Tibial artery (tissue), 4 donors: ENCODE measurements around the gene ZNF830.

Experiments
- DNase-seq, 2 donors: peaks; one replicate each; pipeline ENCODE4 v3.0.0-alpha.2; 2019
- H3K27ac ChIP-seq, 2 donors: fragments of 200-600 bp; sonication (generic) in 1 of 2; 1 replicate in 1 of 2; 2 replicates in 1 of 2; pipeline ENCODE4 v1.5.1; 2018 to 2019; ENCODE audit warnings: mild to moderate bottlenecking in 1 of 2
- H3K27me3 ChIP-seq, 2 donors: fragments of 200-600 bp; sonication (generic) in 1 of 2; one replicate each; pipeline versions ENCODE4 v1.5.1 to v1.6.0; 2016 to 2019
- H3K36me3 ChIP-seq, 3 donors: fragments of 200-600 bp; sonication (generic) in 2 of 3; one replicate each; pipeline ENCODE4 v1.5.1; 2016 to 2019; ENCODE audit warnings: mild to moderate bottlenecking in 2 of 3
- H3K4me1 ChIP-seq, 4 donors: fragments of 200-600 bp; sonication (generic) in 2 of 4; 1 replicate in 3 of 4; 2 replicates in 1 of 4; pipeline ENCODE4 v1.5.1; 2016 to 2019
- H3K4me3 ChIP-seq, 2 donors: fragments of 200-600 bp; sonication (generic) in 1 of 2; 1 replicate in 1 of 2; 2 replicates in 1 of 2; pipeline ENCODE4 v1.5.1; 2018 to 2019; ENCODE audit warnings: mild to moderate bottlenecking in 2 of 2
- H3K9me3 ChIP-seq, 3 donors: fragments of 200-600 bp; sonication (generic) in 1 of 3; one replicate each; pipeline ENCODE4 v1.5.1; 2016 to 2019
- intact Hi-C: fragments of 100-400 bp; cut with DNase I; formaldehyde crosslinking; loops from one replicate; pipeline ENCODE4 v1.15.0; 2023; ENCODE audit warnings: low total_unique reads
- TF ChIP-seq, protein P1 (sequence below), 2 experiments: fragments of 200-600 bp in 1 of 2; fragments of 450-650 bp in 1 of 2; IDR thresholded peaks; one replicate each; pipeline ENCODE4 v1.5.1; 2017 to 2019; ENCODE audit warnings: antibody characterized with exemption in 2 of 2, mild to moderate bottlenecking in 1 of 2, moderate library complexity in 1 of 2

Gene ZNF830

DNA sequence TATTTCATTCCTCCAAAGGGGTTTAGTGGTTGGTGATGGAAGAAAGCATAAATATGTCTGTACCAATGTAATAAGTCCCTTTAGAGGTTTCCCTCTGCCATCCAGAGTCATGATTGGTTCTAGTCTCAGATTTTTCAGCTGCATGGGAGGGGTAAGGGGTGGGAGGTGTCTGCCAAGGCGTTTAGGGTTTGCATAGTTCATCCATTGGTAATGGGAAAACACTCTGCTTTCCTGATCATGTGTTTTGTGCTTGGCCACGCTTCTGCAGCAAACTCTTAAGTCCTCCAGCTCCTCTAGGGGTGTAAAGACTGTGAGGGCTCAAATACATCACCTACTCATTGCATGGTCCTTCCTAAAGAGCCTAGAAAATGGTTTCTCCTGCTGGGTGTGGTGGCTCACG is 48.8 kb downstream of the ZNF830 start:
- H3K9me3 ChIP-seq: no peaks in the 10 kb centered on the region
- no peak overlapping the region for H3K27ac ChIP-seq
- H3K4me3 ChIP-seq: no peak overlapping the region
- H3K4me1 ChIP-seq: no peaks in the 10 kb centered on the region
- peaks cover 20 to 78% (median 54%) of the 10 kb centered on the region in 3 donors for H3K36me3 ChIP-seq
- TF ChIP-seq, protein P1, sequence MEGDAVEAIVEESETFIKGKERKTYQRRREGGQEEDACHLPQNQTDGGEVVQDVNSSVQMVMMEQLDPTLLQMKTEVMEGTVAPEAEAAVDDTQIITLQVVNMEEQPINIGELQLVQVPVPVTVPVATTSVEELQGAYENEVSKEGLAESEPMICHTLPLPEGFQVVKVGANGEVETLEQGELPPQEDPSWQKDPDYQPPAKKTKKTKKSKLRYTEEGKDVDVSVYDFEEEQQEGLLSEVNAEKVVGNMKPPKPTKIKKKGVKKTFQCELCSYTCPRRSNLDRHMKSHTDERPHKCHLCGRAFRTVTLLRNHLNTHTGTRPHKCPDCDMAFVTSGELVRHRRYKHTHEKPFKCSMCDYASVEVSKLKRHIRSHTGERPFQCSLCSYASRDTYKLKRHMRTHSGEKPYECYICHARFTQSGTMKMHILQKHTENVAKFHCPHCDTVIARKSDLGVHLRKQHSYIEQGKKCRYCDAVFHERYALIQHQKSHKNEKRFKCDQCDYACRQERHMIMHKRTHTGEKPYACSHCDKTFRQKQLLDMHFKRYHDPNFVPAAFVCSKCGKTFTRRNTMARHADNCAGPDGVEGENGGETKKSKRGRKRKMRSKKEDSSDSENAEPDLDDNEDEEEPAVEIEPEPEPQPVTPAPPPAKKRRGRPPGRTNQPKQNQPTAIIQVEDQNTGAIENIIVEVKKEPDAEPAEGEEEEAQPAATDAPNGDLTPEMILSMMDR (IDR thresholded peaks at IDR 0.05): no peak
- no peaks in the 10 kb centered on the region for H3K27me3 ChIP-seq
- no peak for DNase-seq
- intact Hi-C loops: no loop called here

DNA sequence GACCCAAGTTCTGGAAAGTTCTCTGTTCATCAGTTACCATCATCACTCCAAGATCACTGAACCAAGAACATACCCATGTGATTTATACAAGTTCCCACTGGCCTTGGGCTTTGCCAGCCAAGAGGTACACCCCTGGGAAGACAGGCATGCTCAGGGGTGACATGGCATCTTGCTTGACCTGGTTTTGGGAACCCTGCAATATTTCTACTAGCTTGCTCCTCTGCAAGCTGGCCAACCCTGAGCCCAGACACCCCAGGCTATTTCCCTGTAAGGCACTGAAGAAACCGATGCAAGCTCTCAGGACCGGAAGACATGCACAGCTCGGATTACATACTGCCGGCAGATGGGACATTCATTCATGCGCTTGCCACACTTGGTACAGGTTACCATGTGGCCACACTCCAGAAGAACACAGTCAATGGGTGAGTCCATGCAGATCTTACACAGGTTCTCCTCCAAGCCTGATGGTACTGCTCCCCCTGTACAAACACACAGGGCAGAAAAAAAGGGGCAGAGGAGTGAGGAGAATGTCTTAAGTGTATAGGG is 50.4 kb downstream of the ZNF830 start:
- intact Hi-C loops: no loop called here
- H3K4me1 ChIP-seq: no peaks in the 10 kb centered on the region
- no peak for DNase-seq
- TF ChIP-seq, protein P1 (IDR thresholded peaks at IDR 0.05): no peak
- no peaks in the 10 kb centered on the region for H3K9me3 ChIP-seq
- H3K27ac ChIP-seq: no peak overlapping the region
- H3K36me3 ChIP-seq: peaks cover 34 to 78% (median 69%) of the 10 kb centered on the region in 3 donors
- no peak overlapping the region for H3K4me3 ChIP-seq
- no peaks in the 10 kb centered on the region for H3K27me3 ChIP-seq
